ENCODE results near the gene KIAA1328. TPM values are rescaled to one million over a fixed set of nuclear protein-coding genes. Genes with fewer than 3 reads are reported as not detected.

KIAA1328 gene
- total and polyA plus RNA-seq, 2 donors (not counting 3 experiments of a cell fraction or from before 2014, with no cell fraction given) = 2.7 to 6.5 TPM

DNA sequence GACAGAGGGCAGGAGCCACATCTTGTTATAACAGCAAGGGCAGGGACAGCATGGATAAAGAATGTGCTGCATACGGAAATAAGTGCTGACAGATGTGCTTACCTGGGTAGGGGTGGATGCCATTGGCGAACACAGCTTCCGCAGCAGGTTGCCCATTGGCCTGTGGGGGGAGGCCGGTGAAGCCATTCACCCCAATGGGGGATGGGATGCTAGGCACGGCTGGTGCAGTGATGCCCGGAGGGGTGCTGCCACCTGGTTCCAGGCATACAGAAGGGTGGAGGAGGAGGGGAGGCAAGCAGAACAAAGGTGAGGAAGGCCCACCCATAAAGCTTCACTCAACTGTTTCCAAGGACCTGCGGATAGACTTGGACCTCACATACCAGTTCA, 441.7 kb downstream of the KIAA1328 start:
- no peak overlapping the region for H3K4me3 ChIP-seq (replicated peaks in 1 of 3; ENCODE audit: insufficient read depth in 1 of 3, low read depth in 1 of 3, low read length in 3 of 3)
- H3K27ac ChIP-seq (ENCODE audit: insufficient read depth, low read depth, low read length) = no peak overlapping the region
- no TSS peak for BruUV-seq (replicated peaks)
- H2AFZ ChIP-seq (ENCODE audit: low read depth, low read length) = no peak overlapping the region
- no peaks in the 10 kb centered on the region for H3K4me1 ChIP-seq (ENCODE audit: control insufficient read depth, extremely low read depth, insufficient read depth, low read length)
- ChIA-PET POLR2A (no interaction called here), CTCF (no interaction called here)
- H3K27me3 ChIP-seq (ENCODE audit: control insufficient read depth in 2 of 2, insufficient read depth in 2 of 2, low read length in 2 of 2) = peaks cover 4 to 9% of the 10 kb centered on the region in 2 experiments
- H4K20me1 ChIP-seq (replicated peaks; ENCODE audit: control insufficient read depth, extremely low read depth, insufficient read depth, low read length) = no peaks in the 10 kb centered on the region
- no peaks in the 10 kb centered on the region for H3K79me2 ChIP-seq (ENCODE audit: control insufficient read depth, insufficient read depth, low read length)
- TF ChIP-seq EZH2 (IDR thresholded peaks at IDR 0.05; ENCODE audit: borderline replicate concordance, low read depth, low read length, severe bottlenecking) = no peak
- no peak for TF ChIP-seq POLR2A (IDR thresholded peaks at IDR 0.05; ENCODE audit: low read depth, low read length)
- no peak for TF ChIP-seq FOS (IDR thresholded peaks at IDR 0.05; ENCODE audit: borderline replicate concordance, insufficient read depth, low read length)
- TF ChIP-seq POLR2AphosphoS5 (IDR thresholded peaks at IDR 0.05; ENCODE audit: insufficient read depth, low read depth, low read length) = no peak
- TF ChIP-seq, protein P1, sequence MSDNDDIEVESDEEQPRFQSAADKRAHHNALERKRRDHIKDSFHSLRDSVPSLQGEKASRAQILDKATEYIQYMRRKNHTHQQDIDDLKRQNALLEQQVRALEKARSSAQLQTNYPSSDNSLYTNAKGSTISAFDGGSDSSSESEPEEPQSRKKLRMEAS (IDR thresholded peaks at IDR 0.05; ENCODE audit: insufficient read depth, insufficient read length) = no peak
- no peak for TF ChIP-seq MYC (IDR thresholded peaks at IDR 0.05; ENCODE audit: low read depth, low read length)
- TF ChIP-seq, protein P2, sequence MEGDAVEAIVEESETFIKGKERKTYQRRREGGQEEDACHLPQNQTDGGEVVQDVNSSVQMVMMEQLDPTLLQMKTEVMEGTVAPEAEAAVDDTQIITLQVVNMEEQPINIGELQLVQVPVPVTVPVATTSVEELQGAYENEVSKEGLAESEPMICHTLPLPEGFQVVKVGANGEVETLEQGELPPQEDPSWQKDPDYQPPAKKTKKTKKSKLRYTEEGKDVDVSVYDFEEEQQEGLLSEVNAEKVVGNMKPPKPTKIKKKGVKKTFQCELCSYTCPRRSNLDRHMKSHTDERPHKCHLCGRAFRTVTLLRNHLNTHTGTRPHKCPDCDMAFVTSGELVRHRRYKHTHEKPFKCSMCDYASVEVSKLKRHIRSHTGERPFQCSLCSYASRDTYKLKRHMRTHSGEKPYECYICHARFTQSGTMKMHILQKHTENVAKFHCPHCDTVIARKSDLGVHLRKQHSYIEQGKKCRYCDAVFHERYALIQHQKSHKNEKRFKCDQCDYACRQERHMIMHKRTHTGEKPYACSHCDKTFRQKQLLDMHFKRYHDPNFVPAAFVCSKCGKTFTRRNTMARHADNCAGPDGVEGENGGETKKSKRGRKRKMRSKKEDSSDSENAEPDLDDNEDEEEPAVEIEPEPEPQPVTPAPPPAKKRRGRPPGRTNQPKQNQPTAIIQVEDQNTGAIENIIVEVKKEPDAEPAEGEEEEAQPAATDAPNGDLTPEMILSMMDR (IDR thresholded peaks at IDR 0.05; ENCODE audit: extremely low read depth in 1 of 2, insufficient read depth in 1 of 2, low read depth in 1 of 2, low read length in 2 of 2) = no peak
- TF ChIP-seq GATA2 (IDR thresholded peaks at IDR 0.05; ENCODE audit: insufficient read depth, insufficient read length, low read depth, low read length) = no peak
- TF ChIP-seq JUN (IDR thresholded peaks at IDR 0.05; ENCODE audit: borderline replicate concordance, insufficient read depth, insufficient read length, low read depth) = no peak
- intact Hi-C loops (cut with micrococcal nuclease) (no loop called here), dilution Hi-C loops (cut with MboI; ENCODE audit: extremely low pct_ligation_motif_present, low sequenced_read_pairs) (no loop called here)
- FAIRE-seq = peak; percentile 4
- no peaks in the 10 kb centered on the region for H3K36me3 ChIP-seq (ENCODE audit: control insufficient read depth in 2 of 2, extremely low read depth in 1 of 2, insufficient read depth in 2 of 2, low read length in 2 of 2)
- no peaks in the 10 kb centered on the region for H3K9me3 ChIP-seq (replicated peaks; ENCODE audit: control insufficient read depth, insufficient read depth, low read length)
- H3K9me1 ChIP-seq (replicated peaks; ENCODE audit: control insufficient read depth, extremely low read depth, insufficient read depth, low read length) = no peaks in the 10 kb centered on the region
- H3K4me2 ChIP-seq (ENCODE audit: insufficient read depth, low read length) = no peak overlapping the region
- H3K9ac ChIP-seq (replicated peaks; ENCODE audit: extremely low read depth, insufficient read depth, low read length) = no peak overlapping the region
- DNase-seq (ENCODE audit: low read depth, low spot score) = no peak
